ENCODE measurements around the gene MYLK. TPM values are rescaled to one million over a fixed set of nuclear protein-coding genes. Genes with fewer than 3 reads are reported as not detected.

Gene MYLK
- total and polyA plus RNA-seq, 10 of the 15 experiments (the other 5 are each of a cell fraction or from before 2014, with no cell fraction given), result 0.04 to 1.6 (median 0.42) TPM; not detected in 1

- no peak overlapping the region for H3K9ac ChIP-seq (ENCODE audit: control insufficient read depth, insufficient read depth, low read length)
Observed at GRCh38 chr3:123684209-123684608, 199.9 kb downstream of the MYLK start.

More at GRCh38 chr3:123684209-123684608, 199.9 kb downstream of the MYLK start:
- H3K4me3 ChIP-seq, result no peak overlapping the region
- ChIA-PET CTCF (interaction anchor here (0.7 kb wide), 1 partner anchor 30 kb away, joined by 3 read pairs; no protein-coding TSS in a partner anchor), POLR2A (no interaction called here), SMC1A (ENCODE audit: uncharacterized antibody, unreplicated experiment) (no interaction called here), RAD21 (ENCODE audit: unreplicated experiment) (no interaction called here)
- H3K4me1 ChIP-seq (ENCODE audit: control insufficient read depth, insufficient read depth, low read length), result no peaks in the 10 kb centered on the region
- peaks cover 2% of the 10 kb centered on the region in 2 experiments; a peak in 3 of 4 replicates for H3K27me3 ChIP-seq (replicated peaks in 1 of 2; ENCODE audit: control insufficient read depth in 2 of 2, insufficient read depth in 2 of 2, low read length in 1 of 2)
- DNase-seq (ENCODE audit: low read depth, low spot score), result no peak
- no peak overlapping the region for H2AFZ ChIP-seq (ENCODE audit: control insufficient read depth, low read depth, low read length)
- H3K4me2 ChIP-seq (ENCODE audit: control insufficient read depth, insufficient read depth), result no peak overlapping the region
- H3K79me2 ChIP-seq (ENCODE audit: control insufficient read depth, insufficient read depth, low read length), result no peaks in the 10 kb centered on the region
- intact Hi-C loops (cut with micrococcal nuclease; ENCODE audit: unreplicated experiment), result no loop called here
- no TSS peak for BruUV-seq (replicated peaks)
- no peaks in the 10 kb centered on the region for H3K9me3 ChIP-seq (replicated peaks; ENCODE audit: control insufficient read depth, insufficient read depth, low read length)
- in situ Hi-C loops (cut with MboI), result no loop called here
- no peaks in the 10 kb centered on the region for H4K20me1 ChIP-seq (ENCODE audit: control insufficient read depth, insufficient read depth)
- no peaks in the 10 kb centered on the region for H3K36me3 ChIP-seq (ENCODE audit: control insufficient read depth in 2 of 2, insufficient read depth in 2 of 2, low read length in 1 of 2)
- 17% methylated on average over 4 of the region's 4 CpGs for WGBS (ENCODE audit: insufficient coverage, insufficient replicate concordance, low lambda C conversion rate, missing lambda C conversion rate)
- TF ChIP-seq USF1 (IDR thresholded peaks at IDR 0.05; ENCODE audit: borderline replicate concordance, extremely low read length, insufficient read depth, low read depth, low read length) (no peak), SPI1 (IDR thresholded peaks at IDR 0.05; ENCODE audit: borderline replicate concordance, insufficient read depth, low read depth, low read length) (no peak), PKNOX1 (IDR thresholded peaks at IDR 0.05) (no peak), ZNF384 (IDR thresholded peaks at IDR 0.05; ENCODE audit: borderline replicate concordance, low read depth, low read length) (no peak), SKIL (IDR thresholded peaks at IDR 0.05; ENCODE audit: low read depth, poor library complexity, severe bottlenecking) (no peak), YY1 (IDR thresholded peaks at IDR 0.05; ENCODE audit: low read depth, low read length) (no peak), ZNF274 (IDR thresholded peaks at IDR 0.05; ENCODE audit: insufficient read depth, insufficient read length) (no peak), ZNF24 (IDR thresholded peaks at IDR 0.05) (no peak), MTA2 (IDR thresholded peaks at IDR 0.05; ENCODE audit: low read depth) (no peak), NFYB (IDR thresholded peaks at IDR 0.05; ENCODE audit: insufficient read depth, low read depth, low read length) (no peak), TBL1XR1 (IDR thresholded peaks at IDR 0.05; ENCODE audit: low read depth, low read length) (no peak), STAT1 (conservative IDR thresholded peaks at IDR 0.05) (no peak)
- FAIRE-seq, result no peak
- no peak overlapping the region for H3K27ac ChIP-seq (ENCODE audit: control insufficient read depth, insufficient read depth)
- no peak for ATAC-seq
